ENCODE data around the gene CASP10.

DNA sequence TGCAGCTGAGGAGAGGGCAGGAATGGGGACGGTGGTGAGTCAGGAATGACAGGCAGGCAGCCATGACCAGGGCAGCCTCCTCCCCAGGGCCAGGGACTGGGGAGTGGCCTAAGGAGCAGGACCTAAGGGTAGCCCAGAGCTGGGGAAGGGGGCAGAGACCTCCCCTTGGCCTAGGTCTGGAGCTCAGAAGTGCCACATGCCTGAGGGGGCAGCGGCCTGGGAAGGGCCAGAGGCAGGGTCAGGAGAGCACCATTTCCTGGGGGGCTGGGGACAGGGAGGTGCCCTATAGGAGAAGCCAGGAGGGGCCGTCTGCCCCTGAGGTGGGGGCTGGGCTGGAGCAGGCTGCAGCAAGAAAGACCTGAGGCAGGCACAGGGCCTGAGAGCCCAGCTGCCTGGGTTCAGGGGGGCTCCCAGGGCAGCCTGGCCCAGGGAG lies 46.0 kb upstream of the CASP10 start:
- TF ChIP-seq POLR2A (IDR thresholded peaks at IDR 0.05) (no peak), CTCF (IDR thresholded peaks at IDR 0.05) (no peak), POLR2AphosphoS5 (IDR thresholded peaks at IDR 0.05) (no peak)

Measured in breast epithelium (tissue), 3 donors.